H1 (cell line): Measurements from ENCODE around the gene VPS18. TPM values are rescaled to one million over a fixed set of nuclear protein-coding genes. Genes with fewer than 3 reads are reported as not detected.

Source experiments
- CTCF ChIA-PET: fragments of 300-600 bp; sonication (Branson Sonifier 250); formaldehyde crosslinking; loops from one replicate; lab custom pipeline; 2021; ENCODE audit not compliant: partially characterized antibody; lab: Charles Lee
- POLR2A ChIA-PET: fragments of 300-600 bp; sonication (Branson Sonifier 250); formaldehyde crosslinking; loops from one replicate; lab custom pipeline; 2021; ENCODE audit warnings: inconsistent platforms; ENCODE audit not compliant: partially characterized antibody; lab: Charles Lee
- DNase-seq, 2 experiments: peaks; one replicate each; pipeline versions ENCODE4 v3.0.0 to v3.0.0-alpha.2; 2010 to 2022; ENCODE audit warnings: low spot score in 2 of 2, low read depth in 1 of 2, mixed read lengths in 1 of 2
- FAIRE-seq: peaks from 2 replicates; lab custom pipeline; 2011; peaks lifted over from hg19 to GRCh38; lab: Jason Lieb, UNC
- H2AFZ ChIP-seq: 2 replicates; pipeline ENCODE4 v1.8.1; 2012; ENCODE audit warnings: low read length, inconsistent platforms
- H2AK5ac ChIP-seq: 2 replicates; pipeline ENCODE4 v1.6.1; 2013; ENCODE audit warnings: low read depth, low read length
- H2BK120ac ChIP-seq: replicated peaks from 2 replicates; pipeline ENCODE3; 2013; ENCODE audit warnings: low read depth, low read length, inconsistent platforms
- H2BK12ac ChIP-seq: 2 replicates; pipeline ENCODE4 v1.6.1; 2013; ENCODE audit warnings: low read depth, low read length
- H2BK15ac ChIP-seq: 2 replicates; pipeline ENCODE4 v1.6.1; 2013; ENCODE audit warnings: low read length
- H2BK20ac ChIP-seq: 2 replicates; pipeline ENCODE4 v1.6.1; 2013; ENCODE audit warnings: low read length
- H2BK5ac ChIP-seq: 2 replicates; pipeline ENCODE4 v1.6.1; 2013; ENCODE audit warnings: low read depth, low read length
- H3K14ac ChIP-seq: 2 replicates; pipeline ENCODE4 v1.6.1; 2013; ENCODE audit warnings: inconsistent platforms; ENCODE audit not compliant: insufficient read length
- H3K18ac ChIP-seq: 2 replicates; pipeline ENCODE4 v1.6.1; 2013; ENCODE audit warnings: low read length; ENCODE audit errors: extremely low read depth
- H3K23ac ChIP-seq: 2 replicates; pipeline ENCODE4 v1.6.1; 2013; ENCODE audit warnings: inconsistent platforms; ENCODE audit not compliant: insufficient read length
- H3K23me2 ChIP-seq: 2 replicates; pipeline ENCODE4 v1.6.1; 2013; ENCODE audit warnings: low read depth, low read length
- H3K27ac ChIP-seq: 2 replicates; pipeline ENCODE4 v1.6.1; 2011; ENCODE audit warnings: low read depth, low read length, inconsistent platforms
- H3K27me3 ChIP-seq, 4 experiments: replicated peaks in 1 of 4; 1 replicate in 1 of 4; 2 replicates in 3 of 4; pipeline versions ENCODE4 v1.6.1 to v1.8.1; 2011 to 2013; ENCODE audit warnings: low read length in 3 of 4, mild to moderate bottlenecking in 3 of 4, inconsistent platforms in 2 of 4, mixed read lengths in 2 of 4, moderate library complexity in 1 of 4; ENCODE audit not compliant: control insufficient read depth in 3 of 4, insufficient read depth in 3 of 4; ENCODE audit errors: extremely low read depth in 1 of 4
- H3K36me3 ChIP-seq, 4 experiments: 2 replicates each; pipeline versions ENCODE4 v1.6.1 to v1.8.1; 2011 to 2013; ENCODE audit warnings: mild to moderate bottlenecking in 4 of 4, low read length in 3 of 4, moderate library complexity in 2 of 4, control low read depth in 1 of 4, inconsistent platforms in 1 of 4; ENCODE audit not compliant: insufficient read depth in 4 of 4, control insufficient read depth in 2 of 4
- H3K4ac ChIP-seq: replicated peaks from 2 replicates; pipeline ENCODE3; 2013; ENCODE audit warnings: low read length, low read depth, mixed read lengths, inconsistent platforms; ENCODE audit not compliant: insufficient read length
- H3K4me1 ChIP-seq, 4 experiments: replicated peaks in 1 of 4; 1 replicate in 1 of 4; 2 replicates in 3 of 4; pipeline versions ENCODE4 v1.6.1 to v1.8.1; 2011 to 2013; ENCODE audit warnings: low read length in 3 of 4, inconsistent platforms in 2 of 4, mixed read lengths in 1 of 4; ENCODE audit not compliant: insufficient read depth in 4 of 4, control insufficient read depth in 3 of 4
- H3K4me2 ChIP-seq, 2 experiments: 2 replicates each; pipeline versions ENCODE4 v1.6.1 to v1.8.1; 2011 to 2013; ENCODE audit warnings: low read depth in 2 of 2, low read length in 2 of 2, control low read depth in 1 of 2, inconsistent platforms in 1 of 2, mild to moderate bottlenecking in 1 of 2; ENCODE audit not compliant: insufficient read depth in 1 of 2
- H3K4me3 ChIP-seq, 4 experiments: fragments of 200-600, 300-600 bp in 1 of 4; sonication (generic), shearing (Covaris generic), sonication (Bioruptor Twin) in 1 of 4; 2 replicates each; pipeline versions ENCODE4 v1.5.1 to v1.8.1; 2011 to 2016; ENCODE audit warnings: low read length in 4 of 4, low read depth in 3 of 4, control low read depth in 2 of 4, inconsistent platforms in 2 of 4, mild to moderate bottlenecking in 2 of 4, mixed read lengths in 1 of 4, moderate library complexity in 1 of 4; ENCODE audit not compliant: insufficient read depth in 2 of 4; ENCODE audit errors: extremely low read depth in 1 of 4
- H3K56ac ChIP-seq: replicated peaks from 2 replicates; pipeline ENCODE3; 2013; ENCODE audit warnings: low read depth, mild to moderate bottlenecking, mixed read lengths, low read length, inconsistent platforms; ENCODE audit not compliant: insufficient read length
- H3K79me1 ChIP-seq: 2 replicates; pipeline ENCODE4 v1.6.1; 2013; ENCODE audit warnings: low read depth, low read length, control low read depth
- H3K79me2 ChIP-seq, 2 experiments: 2 replicates each; pipeline versions ENCODE4 v1.6.1 to v1.8.1; 2012 to 2013; ENCODE audit warnings: low read length in 2 of 2, mild to moderate bottlenecking in 2 of 2, inconsistent platforms in 1 of 2; ENCODE audit not compliant: insufficient read depth in 2 of 2, control insufficient read depth in 1 of 2
- H3K9ac ChIP-seq, 4 experiments: replicated peaks in 1 of 4; 1 replicate in 1 of 4; 2 replicates in 3 of 4; pipeline versions ENCODE4 v1.6.1 to v1.8.1; 2011 to 2013; ENCODE audit warnings: low read depth in 3 of 4, low read length in 3 of 4, control low read depth in 2 of 4, mild to moderate bottlenecking in 2 of 4, moderate library complexity in 2 of 4, inconsistent platforms in 1 of 4; ENCODE audit errors: extremely low read depth in 1 of 4
- H3K9me3 ChIP-seq, 2 experiments: 2 replicates each; pipeline versions ENCODE4 v1.6.1 to v1.8.1; 2012 to 2013; ENCODE audit warnings: mild to moderate bottlenecking in 2 of 2, moderate library complexity in 2 of 2, control low read depth in 1 of 2, inconsistent platforms in 1 of 2, low read depth in 1 of 2, low read length in 1 of 2, mixed read lengths in 1 of 2; ENCODE audit not compliant: insufficient read depth in 2 of 2
- H4K20me1 ChIP-seq, 2 experiments: replicated peaks in 1 of 2; 2 replicates each; pipeline versions ENCODE3 to v1.8.1; 2011 to 2013; ENCODE audit warnings: inconsistent platforms in 2 of 2, low read length in 2 of 2, mild to moderate bottlenecking in 1 of 2; ENCODE audit not compliant: insufficient read depth in 2 of 2, control insufficient read depth in 1 of 2
- H4K5ac ChIP-seq: 2 replicates; pipeline ENCODE4 v1.6.1; 2013; ENCODE audit warnings: low read length, low read depth, mixed read lengths, inconsistent platforms; ENCODE audit not compliant: insufficient read length
- H4K8ac ChIP-seq: 2 replicates; pipeline ENCODE4 v1.8.0; 2013; ENCODE audit warnings: mild to moderate bottlenecking, moderate library complexity, low read length, inconsistent platforms; ENCODE audit not compliant: insufficient read depth; ENCODE audit errors: extremely low read depth
- H4K91ac ChIP-seq: replicated peaks from 2 replicates; pipeline ENCODE3; 2013; ENCODE audit warnings: low read length, mixed read lengths, inconsistent platforms; ENCODE audit not compliant: insufficient read length
- CBX8 ChIP-seq: fragments of 300-800, 300-1000 bp; sonication (generic); IDR thresholded peaks from 2 replicates; pipeline ENCODE4 v1.7.1; 2016; ENCODE audit warnings: low read depth, low read length, borderline replicate concordance
- FOSL1 ChIP-seq: IDR thresholded peaks from 2 replicates; pipeline ENCODE4 v1.6.1; 2011; ENCODE audit warnings: mild to moderate bottlenecking, low read depth, low read length, moderate library complexity; ENCODE audit not compliant: insufficient read depth
- GABPA ChIP-seq: IDR thresholded peaks from 2 replicates; pipeline ENCODE4 v1.6.1; 2011; ENCODE audit warnings: mild to moderate bottlenecking, low read length, moderate library complexity, borderline replicate concordance; ENCODE audit not compliant: insufficient read depth
- JUN ChIP-seq: IDR thresholded peaks from 2 replicates; pipeline ENCODE4 v1.6.1; 2011; ENCODE audit warnings: low read depth, mild to moderate bottlenecking, improper control_type of control experiment, low read length
- PHF8 ChIP-seq: fragments of 200-600 bp; sonication (generic); conservative IDR thresholded peaks from 2 replicates; pipeline ENCODE4 v1.7.1; 2012; ENCODE audit warnings: low read depth, mild to moderate bottlenecking, inconsistent platforms, low read length, moderate library complexity
- RAD21 ChIP-seq, 2 experiments: IDR thresholded peaks in 1 of 2; conservative IDR thresholded peaks in 1 of 2; 2 replicates each; pipeline ENCODE4 v1.6.1; 2011; ENCODE audit warnings: low read depth in 2 of 2, low read length in 2 of 2, improper control_type of control experiment in 1 of 2, inconsistent platforms in 1 of 2, mild to moderate bottlenecking in 1 of 2, moderate library complexity in 1 of 2
- RBBP5 ChIP-seq: IDR thresholded peaks from 2 replicates; pipeline ENCODE4 v1.7.1; 2012; ENCODE audit warnings: low read depth, mild to moderate bottlenecking, inconsistent platforms, low read length, moderate library complexity, borderline replicate concordance
- RFX5 ChIP-seq: IDR thresholded peaks from 2 replicates; pipeline ENCODE4 v1.6.1; 2011; ENCODE audit warnings: low read depth, low read length, improper control_type of control experiment, borderline replicate concordance
- SAP30 ChIP-seq: fragments of 300-600 bp; sonication (generic); IDR thresholded peaks from 2 replicates; pipeline ENCODE4 v1.7.1; 2012; ENCODE audit warnings: low read length, moderate library complexity, mild to moderate bottlenecking, inconsistent platforms; ENCODE audit not compliant: insufficient read depth, insufficient replicate concordance
- SUZ12 ChIP-seq: fragments of 200-600 bp; sonication (generic); IDR thresholded peaks from 2 replicates; pipeline ENCODE4 v1.6.1; 2012; ENCODE audit warnings: mild to moderate bottlenecking, inconsistent platforms, low read length, moderate library complexity, mixed read lengths
- TAF1 ChIP-seq: IDR thresholded peaks from 2 replicates; pipeline ENCODE4 v1.6.1; 2011; ENCODE audit warnings: mild to moderate bottlenecking, low read depth, low read length
- ZNF274 ChIP-seq: IDR thresholded peaks from 2 replicates; pipeline ENCODE4 v1.7.0; 2012; ENCODE audit warnings: low read length, borderline replicate concordance; ENCODE audit errors: extremely low read depth
- WGBS, 2 experiments: shearing (Covaris generic) in 1 of 2; methylation state at CpG; one replicate each; pipeline versions ENCODE4 v1.1.6 to v1.1.7; 2013 to 2015; ENCODE audit warnings: low lambda C conversion rate in 2 of 2, mixed read lengths in 2 of 2, inconsistent platforms in 1 of 2, low coverage in 1 of 2, missing lambda C conversion rate in 1 of 2; ENCODE audit not compliant: insufficient replicate concordance in 2 of 2, insufficient coverage in 1 of 2, insufficient read length in 1 of 2; ENCODE audit errors: extremely low coverage in 1 of 2, missing lambda C conversion rate in 1 of 2; 5-methylcytosine and 5-hydroxymethylcytosine counted together
- polyA plus RNA-seq, 7 experiments: library from polyadenylated mRNA; depleted of rRNA in 3 of 7; stranded (reverse) in 5 of 7; unstranded in 2 of 7; fragments of >200 nt in 5 of 7; fragments of 200-250 nt in 2 of 7; gene quantifications; 1 replicate in 5 of 7; 2 replicates in 1 of 7; 4 replicates in 1 of 7; pipeline versions ENCODE4 v1.2.1 to v1.2.3, GENCODE V29; 2011 to 2013; ENCODE audit warnings: missing spikeins in 2 of 7, mixed read lengths in 2 of 7
- total RNA-seq: library from RNA; stranded (reverse); fragmentation: NEBNext Ultra II Directional; extraction: Animal tissue kit (Norgen Biotek cat#: 25700); gene quantifications from 2 replicates; pipeline ENCODE4 v1.2.1, GENCODE V29; 2021

The VPS18 gene
- total and polyA plus RNA-seq, 2 of the 8 experiments (the other 6 are each of a cell fraction or from before 2014, with no cell fraction given): 28.9 to 32.7 TPM

GRCh38 chr15:40863660-40864270, 30.5 kb upstream of the VPS18 start:
- Histone ChIP-seq H3K56ac (no peak overlapping the region), H4K8ac (no peak overlapping the region), H3K79me2 (no peaks in the 10 kb centered on the region), H3K4me1 (no peaks in the 10 kb centered on the region), H3K4me3 (no peak overlapping the region), H2BK15ac (no peak overlapping the region), H2BK12ac (no peak overlapping the region), H3K23me2 (no peaks in the 10 kb centered on the region), H3K14ac (no peak overlapping the region), H4K91ac (no peak overlapping the region), H3K27me3 (no peaks in the 10 kb centered on the region), H3K79me1 (no peaks in the 10 kb centered on the region), H3K4me2 (no peak overlapping the region), H2BK120ac (no peak overlapping the region), H3K9me3 (no peaks in the 10 kb centered on the region), H2BK20ac (no peak overlapping the region), H3K36me3 (no peaks in the 10 kb centered on the region), H3K23ac (no peak overlapping the region), H2AK5ac (no peak overlapping the region), H4K5ac (no peak overlapping the region), H3K4ac (no peak overlapping the region), H4K20me1 (peaks cover 0 to 1% of the 10 kb centered on the region in 2 experiments), H3K9ac (no peak overlapping the region), H2BK5ac (no peak overlapping the region), H3K27ac (no peak overlapping the region), H3K18ac (no peak overlapping the region), H2AFZ (no peak overlapping the region)
- FAIRE-seq (no peak), DNase-seq (no peak)
- 91% methylated on average over 4 of the region's 4 CpGs; no CpG with 5 or more reads in 1 of the 2 experiments for WGBS, 2 experiments
- ChIA-PET POLR2A (interaction anchor here (1.0 to 1.8 kb wide), 4 partner anchors 17 to 33 kb away, joined by 3 to 4 read pairs (median 4); no protein-coding TSS in a partner anchor), CTCF (interaction anchor here (0.5 to 1.8 kb wide), 5 partner anchors 31 to 274 kb away, joined by 3 to 11 read pairs (median 3); partner anchors contain the start of gene VPS18)
- TF ChIP-seq GABPA (no peak), FOSL1 (no peak), RBBP5 (no peak), SAP30 (no peak), RFX5 (no peak), PHF8 (no peak), SUZ12 (no peak), ZNF274 (no peak), RAD21 (IDR thresholded peaks at IDR 0.05 in 1 of 2, conservative IDR thresholded peaks at IDR 0.05 in 1 of 2; ENCODE audit: low read depth in 2 of 2, low read length in 2 of 2) (no peak), CBX8 (no peak), TAF1 (no peak), JUN (no peak)
